Memory B cell (primary cell): ENCODE measurements around the gene GHRH.
A peak's percentile ranks its signal among the peaks of the same experiment; 100 is the strongest.

Experiments
- ATAC-seq: fragments of 150-1000 bp; cut with Tn5 transposase; 2 replicates; pipeline ENCODE4 v1.10.0; 2021; ENCODE audit warnings: low read depth, mild to moderate bottlenecking, moderate library complexity
- DNase-seq, 2 donors: peaks; one replicate each; pipeline ENCODE4 v3.0.0; 2022; ENCODE audit warnings: low spot score in 2 of 2
- H3K27ac Mint-ChIP-seq: one replicate; pipeline ENCODE4 v1.8.0; 2022; ENCODE audit warnings: mild to moderate bottlenecking, moderate library complexity, mixed read lengths
- H3K27me3 Mint-ChIP-seq: one replicate; pipeline ENCODE4 v1.8.0; 2022; ENCODE audit warnings: mixed read lengths
- H3K36me3 Mint-ChIP-seq: one replicate; pipeline ENCODE4 v1.8.0; 2022; ENCODE audit warnings: mild to moderate bottlenecking, mixed read lengths
- H3K4me1 Mint-ChIP-seq: one replicate; pipeline ENCODE4 v1.8.0; 2022; ENCODE audit warnings: mixed read lengths
- H3K4me3 Mint-ChIP-seq: one replicate; pipeline ENCODE4 v1.8.0; 2022; ENCODE audit warnings: mild to moderate bottlenecking, moderate library complexity, mixed read lengths
- H3K9me3 Mint-ChIP-seq: one replicate; pipeline ENCODE4 v1.8.0; 2022; ENCODE audit warnings: mixed read lengths

The GHRH gene

DNA sequence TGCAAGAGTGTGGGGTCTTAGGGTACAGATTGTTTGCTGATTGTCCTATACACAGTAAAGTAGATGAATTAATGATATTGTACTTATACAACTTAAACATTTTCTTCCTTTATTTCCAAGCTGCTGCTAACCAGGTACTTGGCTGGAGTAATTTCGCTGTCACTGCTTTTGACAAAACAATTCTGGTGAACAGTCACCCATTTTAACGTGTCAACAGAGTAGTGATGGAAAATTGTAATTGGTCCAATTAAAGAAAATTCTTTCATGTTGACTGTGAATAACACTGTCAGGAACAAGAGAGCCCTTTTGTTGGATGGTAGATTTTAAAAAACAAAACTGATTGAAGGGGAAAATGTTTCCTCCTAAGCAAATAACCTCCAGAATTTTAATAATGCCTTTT is 55.8 kb downstream of the GHRH start:
- Mint-ChIP-seq H3K27ac (no peak overlapping the region), H3K27me3 (no peaks in the 10 kb centered on the region), H3K4me3 (no peak overlapping the region), H3K9me3 (no peaks in the 10 kb centered on the region), H3K36me3 (peaks cover 33% of the 10 kb centered on the region), H3K4me1 (peaks cover 2% of the 10 kb centered on the region)
- ATAC-seq (no peak), DNase-seq (no peak)

- no peak for DNase-seq
- H3K36me3 Mint-ChIP-seq: peaks cover 35% of the 10 kb centered on the region
- no peaks in the 10 kb centered on the region for H3K27me3 Mint-ChIP-seq
- H3K9me3 Mint-ChIP-seq: no peaks in the 10 kb centered on the region
- H3K4me3 Mint-ChIP-seq: no peak overlapping the region
- no peak overlapping the region for H3K27ac Mint-ChIP-seq
- no peak for ATAC-seq
- peaks cover 2% of the 10 kb centered on the region for H3K4me1 Mint-ChIP-seq
Measured at GRCh38 chr20:37205130-37205529, 56.5 kb downstream of the GHRH start.

DNA sequence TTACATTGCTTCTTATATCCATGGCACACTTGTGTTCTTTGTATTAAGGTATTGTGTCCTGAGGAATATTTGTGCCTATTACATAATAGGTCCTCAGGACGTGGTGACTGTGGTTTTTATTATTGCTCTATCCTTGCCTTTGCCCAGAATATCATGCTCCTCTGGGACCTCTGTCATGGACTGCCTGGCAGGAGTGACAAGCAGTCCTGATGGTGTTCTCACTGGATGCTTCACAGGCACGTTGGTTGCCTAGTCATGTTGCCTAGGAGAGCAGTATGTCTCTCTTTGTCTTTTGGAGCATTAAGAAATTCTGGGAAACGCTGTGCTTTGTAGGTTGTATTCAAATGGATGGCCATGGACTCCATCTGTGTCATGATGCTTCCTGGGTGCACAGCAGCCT is 57.6 kb downstream of the GHRH start:
- peaks cover 39% of the 10 kb centered on the region for H3K36me3 Mint-ChIP-seq
- DNase-seq: no peak
- peaks cover 2% of the 10 kb centered on the region for H3K4me1 Mint-ChIP-seq

GRCh38 chr20:37202267-37202943 is 59.2 kb downstream of the GHRH start:
- H3K27me3 Mint-ChIP-seq: no peaks in the 10 kb centered on the region
- H3K9me3 Mint-ChIP-seq: no peaks in the 10 kb centered on the region
- ATAC-seq (peak; percentile 34), DNase-seq (no peak)
- H3K36me3 Mint-ChIP-seq: peaks cover 33% of the 10 kb centered on the region
- H3K4me1 Mint-ChIP-seq: peaks cover 2% of the 10 kb centered on the region
- H3K4me3 Mint-ChIP-seq: no peak overlapping the region
- no peak overlapping the region for H3K27ac Mint-ChIP-seq

More for the DNA sequence above, 57.6 kb downstream of the GHRH start:
- no peak for ATAC-seq
- H3K27ac Mint-ChIP-seq: no peak overlapping the region
- no peaks in the 10 kb centered on the region for H3K27me3 Mint-ChIP-seq
- no peaks in the 10 kb centered on the region for H3K9me3 Mint-ChIP-seq
- H3K4me3 Mint-ChIP-seq: no peak overlapping the region

DNA sequence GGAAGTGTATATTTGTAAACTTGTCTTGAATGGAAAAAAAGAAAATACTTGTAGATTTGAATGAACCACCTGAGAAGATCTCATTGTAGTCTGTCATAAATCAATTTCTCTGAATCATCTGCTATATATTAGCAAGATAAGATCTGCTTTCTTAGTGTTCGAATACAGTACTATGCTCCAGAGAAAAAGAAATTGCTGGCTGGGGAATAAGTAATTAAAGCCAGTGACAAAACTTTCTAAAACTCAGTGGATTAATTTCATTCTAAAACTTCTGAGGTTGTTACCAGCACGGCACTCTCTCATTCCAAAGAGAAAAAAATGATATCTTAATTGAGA is 59.8 kb downstream of the GHRH start:
- Mint-ChIP-seq H3K27ac (no peak overlapping the region), H3K4me3 (no peak overlapping the region), H3K27me3 (no peaks in the 10 kb centered on the region), H3K9me3 (no peaks in the 10 kb centered on the region), H3K4me1 (peaks cover 7% of the 10 kb centered on the region), H3K36me3 (peaks cover 28% of the 10 kb centered on the region)
- ATAC-seq: no peak
- DNase-seq: no peak
